ENCODE data around the gene OPCML.

DNA sequence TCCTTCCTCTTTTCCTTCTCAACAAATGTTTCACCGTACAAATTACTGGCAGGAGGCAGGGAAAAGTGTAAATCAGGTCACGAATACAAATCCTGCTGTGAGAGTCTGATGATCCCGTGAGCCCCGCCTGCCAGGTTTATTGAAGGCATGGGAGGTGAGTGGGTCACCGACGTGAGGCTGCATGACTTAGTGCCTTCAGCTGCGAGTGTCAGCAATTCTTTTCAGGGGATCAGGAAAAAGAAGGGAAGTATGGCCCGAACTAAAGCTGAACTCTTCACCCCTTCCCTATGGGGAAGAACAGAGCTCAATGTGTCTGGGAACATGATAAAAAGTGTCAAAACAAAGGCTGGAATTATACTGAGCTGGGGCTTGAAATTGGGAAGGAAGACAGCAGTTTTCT is 166.2 kb downstream of the OPCML start:
- TF ChIP-seq POLR2AphosphoS5 (IDR thresholded peaks at IDR 0.05) (no peak), EP300 (IDR thresholded peaks at IDR 0.05; ENCODE audit: low read depth) (no peak)
- TF ChIP-seq, protein P1, sequence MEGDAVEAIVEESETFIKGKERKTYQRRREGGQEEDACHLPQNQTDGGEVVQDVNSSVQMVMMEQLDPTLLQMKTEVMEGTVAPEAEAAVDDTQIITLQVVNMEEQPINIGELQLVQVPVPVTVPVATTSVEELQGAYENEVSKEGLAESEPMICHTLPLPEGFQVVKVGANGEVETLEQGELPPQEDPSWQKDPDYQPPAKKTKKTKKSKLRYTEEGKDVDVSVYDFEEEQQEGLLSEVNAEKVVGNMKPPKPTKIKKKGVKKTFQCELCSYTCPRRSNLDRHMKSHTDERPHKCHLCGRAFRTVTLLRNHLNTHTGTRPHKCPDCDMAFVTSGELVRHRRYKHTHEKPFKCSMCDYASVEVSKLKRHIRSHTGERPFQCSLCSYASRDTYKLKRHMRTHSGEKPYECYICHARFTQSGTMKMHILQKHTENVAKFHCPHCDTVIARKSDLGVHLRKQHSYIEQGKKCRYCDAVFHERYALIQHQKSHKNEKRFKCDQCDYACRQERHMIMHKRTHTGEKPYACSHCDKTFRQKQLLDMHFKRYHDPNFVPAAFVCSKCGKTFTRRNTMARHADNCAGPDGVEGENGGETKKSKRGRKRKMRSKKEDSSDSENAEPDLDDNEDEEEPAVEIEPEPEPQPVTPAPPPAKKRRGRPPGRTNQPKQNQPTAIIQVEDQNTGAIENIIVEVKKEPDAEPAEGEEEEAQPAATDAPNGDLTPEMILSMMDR (IDR thresholded peaks at IDR 0.05), result no peak

Data from transverse colon (tissue), 4 donors.